GM21515 (cell line): ENCODE results near the gene GNG7.

Source experiments
- ATAC-seq: cut with Tn5 transposase; IDR thresholded peaks from one replicate; pipeline ENCODE4 v1.9.1; 2021; ENCODE audit not compliant: unreplicated experiment

Gene GNG7

DNA sequence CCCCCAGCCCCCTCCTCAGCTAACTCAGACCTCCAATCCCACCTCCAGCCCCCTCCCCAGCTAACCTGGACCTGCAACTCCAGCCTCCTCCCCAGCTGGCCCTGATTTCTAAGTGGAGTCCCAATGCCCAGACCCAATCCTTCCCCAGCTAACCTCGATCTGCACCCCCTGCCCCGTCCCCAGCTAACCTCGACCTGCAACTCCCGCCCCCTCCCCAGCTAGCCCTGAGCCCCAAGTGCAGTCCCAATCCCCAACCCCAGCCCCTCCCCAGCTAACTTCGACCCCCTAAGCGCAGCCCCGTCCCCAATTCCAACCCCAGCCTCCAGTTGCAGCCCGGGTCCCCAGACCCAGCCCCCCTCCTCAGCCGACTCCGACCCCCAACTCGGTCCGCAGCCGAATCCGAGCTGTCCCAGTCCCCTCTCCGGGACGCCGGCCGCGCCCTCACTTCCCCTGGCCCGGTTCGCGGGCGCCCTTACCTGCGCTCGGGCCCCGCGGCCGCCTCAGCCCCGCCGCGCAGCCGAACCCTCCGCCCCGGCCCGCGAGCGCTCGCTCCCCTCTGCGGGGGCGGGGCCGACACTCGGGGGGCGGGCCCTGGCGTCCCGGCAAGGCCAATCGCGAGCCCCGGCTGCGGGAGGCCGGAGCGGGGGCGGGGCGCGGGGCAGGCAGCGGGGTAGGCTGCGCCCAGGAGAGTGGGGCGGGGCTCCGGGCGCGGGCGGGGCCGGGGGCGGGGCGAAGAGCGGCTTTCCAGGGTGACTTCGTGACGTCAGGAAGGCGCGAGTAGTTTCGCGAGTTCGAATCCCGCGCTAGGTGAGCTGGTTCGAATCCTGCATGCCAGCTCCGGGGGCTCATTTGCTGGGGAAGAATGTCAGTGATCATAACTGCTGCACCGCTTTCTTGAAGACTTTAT is at the start of gene GNG7:
GNG7 (minus strand) TSS at position 525 of the 907 bp plus-strand sequence. CDS start 182,006 bp downstream, outside the sequence.
- ATAC-seq = peak; percentile 61

DNA sequence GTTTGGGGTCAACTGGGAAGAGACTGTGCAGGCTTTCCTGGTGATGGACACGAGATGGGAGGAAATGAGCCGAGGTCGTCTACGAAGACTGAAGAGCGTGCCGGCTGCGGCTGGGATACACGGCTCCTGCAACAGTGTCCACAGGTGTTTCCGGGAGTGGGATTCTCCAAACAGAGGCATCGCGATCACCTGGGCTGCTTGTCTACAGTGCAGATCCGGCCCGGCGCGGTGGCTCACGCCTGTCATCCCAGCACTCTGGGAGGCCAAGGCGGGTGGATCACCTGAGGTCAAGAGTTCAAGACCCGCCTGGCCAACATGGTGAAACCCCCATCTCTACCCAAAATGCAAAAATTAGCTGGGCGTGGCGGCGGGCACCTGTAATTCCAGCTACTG is 48.9 kb upstream of the GNG7 start:
- ATAC-seq = no peak

DNA sequence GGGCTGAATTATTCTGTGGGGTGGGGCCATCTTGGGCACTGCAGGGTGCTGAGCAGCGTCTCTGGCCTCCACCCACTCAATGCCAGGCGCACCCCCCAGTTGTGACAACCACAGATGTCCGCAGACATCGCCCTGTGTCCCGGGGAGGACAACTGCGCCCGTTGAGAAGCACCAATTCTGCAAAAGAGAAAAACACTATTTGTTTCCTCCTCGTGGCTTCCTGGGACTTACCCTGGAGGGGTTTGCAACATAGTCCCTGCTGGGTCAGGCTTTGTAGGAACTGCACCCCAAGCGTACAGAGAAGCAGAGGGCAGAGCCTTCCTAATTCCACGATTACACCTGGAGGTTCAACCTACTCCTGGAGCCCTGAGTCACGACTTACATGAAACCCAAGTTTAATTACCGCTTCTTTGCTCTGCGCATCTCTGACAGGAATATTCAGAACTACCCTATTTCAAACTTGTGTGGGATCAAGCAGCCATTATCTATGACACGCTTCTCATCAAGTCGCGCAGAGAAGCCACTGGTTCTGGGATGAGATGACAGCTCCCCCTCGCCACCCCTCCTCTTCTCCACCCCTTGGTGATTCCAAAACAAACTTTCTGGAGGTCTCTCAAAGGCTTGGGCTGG is 48.4 kb upstream of the GNG7 start:
- no peak for ATAC-seq

DNA sequence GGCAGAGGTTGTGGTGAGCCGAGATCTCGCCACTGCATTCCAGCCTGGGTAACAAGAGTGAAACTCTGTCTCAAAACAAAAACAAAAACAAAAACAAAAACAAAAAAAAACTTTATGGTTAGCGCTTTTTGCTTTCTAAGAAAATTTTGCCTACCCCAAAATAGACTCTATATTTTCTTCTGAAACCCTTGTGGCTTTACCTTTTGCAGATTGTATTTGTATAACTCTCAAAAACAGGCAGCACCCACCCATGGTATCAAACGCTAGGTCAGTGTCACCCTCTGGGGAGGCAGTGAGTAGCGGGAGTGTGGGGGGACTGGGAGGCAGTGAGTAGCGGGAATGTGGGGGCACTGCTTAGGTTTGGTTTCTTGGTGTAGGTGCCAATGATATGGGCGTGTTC is 44.9 kb upstream of the GNG7 start:
- ATAC-seq = no peak

DNA sequence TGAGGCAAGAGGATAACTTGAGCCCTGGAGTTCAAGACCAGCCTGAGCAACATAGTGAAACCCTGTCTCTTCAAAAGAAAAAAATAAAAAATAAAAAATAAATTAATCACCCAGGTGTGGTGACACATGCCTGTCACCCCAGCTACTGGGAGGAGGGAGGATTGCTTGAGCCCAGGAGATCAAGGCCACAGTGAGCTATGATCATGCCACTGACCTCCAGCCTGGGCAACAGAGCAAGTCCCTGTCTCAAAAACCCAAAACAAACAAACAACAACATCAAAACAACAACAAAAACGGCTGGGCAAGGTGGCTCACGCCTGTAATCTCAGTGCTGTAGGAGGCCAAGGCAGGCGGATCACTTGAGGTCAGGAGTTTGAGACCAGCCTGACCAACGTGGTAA is 41.6 kb upstream of the GNG7 start:
- ATAC-seq = no peak

DNA sequence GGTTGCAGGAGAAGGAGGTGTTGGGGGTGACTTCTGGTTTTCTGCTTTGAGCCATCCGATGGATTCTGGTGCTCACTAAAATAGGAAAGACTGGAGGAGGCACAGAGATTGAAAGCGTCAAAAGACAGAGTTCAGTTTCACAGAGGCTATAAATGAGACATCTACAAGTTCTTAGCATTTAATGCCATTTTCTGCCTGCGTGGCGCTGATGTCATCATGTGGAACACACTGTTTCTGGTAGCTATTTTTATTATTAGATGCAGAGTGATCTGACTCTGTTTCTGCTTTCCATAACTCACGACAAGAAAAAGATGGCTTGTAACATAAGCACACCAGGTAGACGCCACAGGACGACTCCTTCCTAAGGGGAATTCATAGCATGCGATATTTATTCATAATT is 40.6 kb upstream of the GNG7 start:
- ATAC-seq = no peak

DNA sequence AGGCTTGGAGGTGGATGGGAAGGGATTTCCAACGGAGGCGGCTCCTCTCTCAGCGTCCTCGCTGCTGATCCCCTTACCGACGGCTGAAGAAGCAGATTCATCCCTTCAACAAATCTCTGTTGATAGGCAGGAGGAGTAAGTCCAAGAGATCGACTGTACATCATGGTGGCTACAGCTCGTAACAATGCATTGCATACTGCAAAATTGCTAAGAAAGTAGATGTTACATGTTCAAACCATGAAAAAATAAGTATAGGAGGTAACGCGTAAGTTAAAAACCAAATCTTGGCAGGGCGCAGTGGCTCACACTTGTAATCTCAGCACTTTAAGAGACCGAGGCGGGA is 37.8 kb upstream of the GNG7 start:
- no peak for ATAC-seq

DNA sequence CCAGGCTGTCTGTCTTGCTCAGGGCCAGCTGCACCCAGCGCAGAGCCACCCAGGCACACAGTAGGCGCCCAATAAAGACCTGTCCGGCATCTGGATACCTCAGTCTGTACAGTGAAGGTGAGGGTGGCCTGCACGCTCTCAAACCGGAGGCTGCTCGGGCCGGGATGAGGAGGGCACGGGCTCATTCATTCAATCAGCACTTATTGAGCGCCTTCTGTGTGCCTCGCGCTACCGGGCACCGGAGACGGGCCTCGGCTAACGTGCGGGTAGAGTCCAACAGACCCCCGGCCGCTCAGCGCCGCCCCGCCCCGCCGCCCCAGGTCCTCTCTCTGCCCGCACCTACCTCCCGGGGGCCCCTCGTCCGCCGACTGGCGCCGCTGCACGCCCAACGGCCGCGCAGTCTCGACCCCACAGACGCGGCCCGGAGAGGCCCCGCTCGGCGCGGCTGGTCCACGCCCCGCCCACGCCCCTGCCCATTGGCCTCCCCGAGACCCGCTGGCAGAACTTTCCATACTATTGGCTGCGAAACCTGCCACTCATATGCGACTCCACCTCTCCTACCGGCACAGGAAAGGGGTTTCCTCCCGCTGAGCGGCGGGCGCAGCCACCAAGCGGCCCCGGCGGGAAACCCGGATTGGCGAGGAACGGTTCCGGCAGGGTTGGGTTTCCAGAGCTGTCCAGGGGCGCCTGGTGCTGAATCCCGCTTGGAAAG is 37.3 kb upstream of the GNG7 start, which contains the start of gene SLC39A3:
SLC39A3 (minus strand) TSS at position 416 of the 712 bp plus-strand sequence. CDS start 2,760 bp downstream, outside the sequence.
- ATAC-seq = peak; percentile 91

DNA sequence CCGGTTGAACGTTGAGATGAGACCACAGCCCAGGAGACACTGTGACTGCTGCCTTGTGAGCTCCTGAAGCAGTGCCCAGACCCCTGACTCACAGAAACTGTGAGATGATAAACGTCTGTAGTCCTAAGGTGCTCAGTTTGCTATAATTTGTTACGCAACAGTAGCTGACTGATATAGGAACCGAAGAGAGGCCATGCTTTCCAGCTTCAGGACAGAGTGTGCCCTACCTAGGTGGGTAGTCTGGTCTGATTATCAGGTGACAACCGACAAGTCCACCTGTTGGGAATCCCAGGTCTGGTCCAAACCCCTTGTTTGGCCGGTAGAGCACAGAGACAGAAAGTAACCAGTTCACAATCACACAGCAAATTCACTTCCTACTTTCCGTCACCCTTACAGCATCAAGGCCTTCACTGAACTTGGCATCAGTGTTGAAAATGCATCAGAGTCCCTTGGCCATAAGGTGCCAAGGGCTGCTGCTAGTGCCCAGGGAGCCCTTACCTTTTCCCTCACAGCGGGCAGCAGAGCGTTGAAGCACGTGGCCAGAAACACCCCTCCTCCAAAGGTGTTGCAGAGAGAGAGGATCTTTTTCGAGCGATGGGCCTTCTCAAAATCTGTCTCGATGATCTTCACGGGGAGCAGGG is 34.2 kb upstream of the GNG7 start:
- ATAC-seq = no peak

DNA sequence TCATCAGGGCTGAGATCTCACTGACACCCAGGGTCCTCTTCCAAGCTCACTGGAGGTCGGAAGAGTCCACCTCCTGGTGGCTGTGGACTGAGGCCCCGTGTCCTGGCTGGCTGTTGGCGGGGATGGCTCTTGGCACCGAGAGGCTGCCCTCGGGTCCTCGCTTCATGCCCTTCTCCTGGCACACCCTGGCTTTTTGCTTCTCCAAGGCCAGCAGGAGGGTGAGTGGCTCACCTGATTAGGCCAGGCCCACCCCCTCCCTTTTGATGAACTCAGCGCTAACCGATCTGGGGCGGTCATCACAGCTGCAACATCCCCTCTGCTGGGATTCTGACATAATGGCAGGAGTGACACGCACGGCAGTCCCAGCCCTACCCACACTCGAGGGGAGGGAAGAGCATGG is 32.9 kb upstream of the GNG7 start:
- ATAC-seq = no peak

DNA sequence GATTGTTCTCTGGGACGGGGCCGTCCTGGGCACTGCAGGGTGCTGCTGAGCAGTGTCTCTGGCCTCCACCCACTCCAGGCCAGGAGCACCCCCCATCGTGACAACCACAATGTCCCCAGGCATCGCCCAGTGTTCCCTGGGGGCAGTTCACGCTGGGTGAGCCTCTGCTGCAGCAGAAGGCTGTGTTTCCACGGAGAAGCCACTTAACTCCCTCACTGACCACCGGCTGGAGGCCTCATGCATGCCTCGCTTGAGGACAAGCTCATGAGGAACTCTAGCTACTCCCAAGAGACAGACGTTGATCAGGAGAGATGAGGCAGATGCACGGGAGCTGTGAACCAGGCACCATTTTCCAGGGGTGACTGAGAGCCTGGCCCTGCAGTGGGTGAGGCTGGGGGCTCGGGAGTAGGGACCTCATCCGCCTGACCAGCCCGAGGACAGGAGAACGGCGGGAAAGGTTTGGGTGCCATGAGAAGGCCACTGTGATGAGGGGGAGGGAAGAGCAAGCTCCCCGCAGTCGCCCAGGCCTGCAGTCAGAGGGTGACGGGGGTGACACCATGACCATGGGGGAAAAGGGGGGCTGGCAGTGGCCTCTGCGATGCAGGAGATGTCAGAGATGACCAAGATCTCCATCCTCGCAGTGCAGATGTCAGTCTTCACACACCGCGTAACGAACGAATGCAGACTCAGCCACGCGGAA is 32.2 kb upstream of the GNG7 start:
- ATAC-seq = no peak

DNA sequence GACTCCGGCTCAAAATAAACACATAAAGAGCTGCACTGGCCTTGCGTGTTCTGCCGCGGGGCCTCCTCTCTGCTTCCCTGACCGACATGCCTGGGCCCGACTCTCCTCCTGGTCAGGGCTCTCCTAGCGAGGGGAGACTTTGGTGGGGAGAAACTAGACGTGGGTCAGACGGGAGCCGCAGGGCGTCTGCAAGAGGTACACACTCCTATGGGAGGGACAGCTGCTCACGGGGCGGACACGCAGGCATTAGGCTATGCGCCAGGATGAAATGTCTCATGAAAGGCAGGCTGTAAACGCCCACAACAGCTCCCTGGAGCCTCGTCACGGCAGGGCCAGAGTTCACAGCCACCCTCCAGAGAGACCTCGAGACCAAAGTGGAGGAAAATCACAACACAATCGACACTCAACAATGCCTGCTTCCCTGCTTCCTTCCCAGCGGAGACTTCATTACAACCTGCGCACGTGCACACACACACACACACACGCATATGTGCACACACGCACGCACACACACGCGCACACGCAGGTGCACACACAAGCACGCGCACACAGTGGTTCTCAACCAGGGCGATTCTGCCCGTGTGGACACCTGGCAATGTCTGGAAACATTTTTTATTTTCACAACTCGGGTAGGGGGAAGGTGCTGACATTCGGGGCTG is 31.6 kb upstream of the GNG7 start:
- no peak for ATAC-seq

DNA sequence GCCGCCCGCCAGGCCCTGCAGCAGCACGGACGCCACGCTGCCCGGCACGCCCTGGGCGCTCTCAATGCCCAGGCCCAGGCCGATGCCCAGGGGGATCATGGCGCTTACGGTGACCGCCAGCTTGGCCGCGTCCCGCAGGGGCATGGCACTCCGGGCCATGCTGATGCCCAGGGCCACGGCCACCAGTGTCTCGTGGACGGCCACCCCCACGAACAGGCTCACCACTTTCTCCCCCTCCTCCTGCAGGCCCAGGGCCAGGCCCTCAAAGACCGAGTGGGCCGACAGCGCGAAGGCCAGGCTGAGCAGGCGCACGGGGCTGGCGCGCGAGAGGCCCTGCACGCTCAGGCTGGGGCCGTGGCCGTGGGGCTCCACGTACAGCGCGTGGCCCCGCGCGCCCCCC is 30.4 kb upstream of the GNG7 start:
- ATAC-seq = no peak

DNA sequence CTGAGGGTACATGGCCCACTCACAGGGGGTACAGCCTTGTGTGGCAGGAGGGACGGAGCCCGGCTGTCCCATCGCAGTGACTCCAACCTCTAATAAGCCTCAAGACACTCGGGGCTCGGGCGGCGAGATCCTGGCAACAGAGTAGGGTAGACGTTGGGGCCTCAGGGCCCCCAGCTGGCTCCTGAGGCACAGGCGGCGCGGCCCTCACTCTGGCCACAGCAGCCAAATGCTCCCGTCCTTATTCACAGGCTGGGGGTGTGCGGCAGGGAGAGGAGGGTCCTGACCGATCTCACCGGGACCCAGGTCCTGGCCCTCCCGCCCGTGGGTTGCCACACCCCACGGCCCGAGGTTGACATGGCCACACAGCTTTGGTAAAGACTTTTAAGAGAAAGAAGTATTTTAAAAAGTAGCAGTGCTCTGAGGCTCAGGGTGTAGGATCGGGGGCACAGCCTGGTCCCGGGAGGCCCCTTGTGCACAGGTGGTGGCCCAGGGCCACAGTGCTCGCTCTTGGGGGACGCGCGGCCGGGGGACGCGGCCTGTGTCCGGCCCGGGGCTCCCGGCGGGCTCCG is 29.7 kb upstream of the GNG7 start:
- no peak for ATAC-seq

DNA sequence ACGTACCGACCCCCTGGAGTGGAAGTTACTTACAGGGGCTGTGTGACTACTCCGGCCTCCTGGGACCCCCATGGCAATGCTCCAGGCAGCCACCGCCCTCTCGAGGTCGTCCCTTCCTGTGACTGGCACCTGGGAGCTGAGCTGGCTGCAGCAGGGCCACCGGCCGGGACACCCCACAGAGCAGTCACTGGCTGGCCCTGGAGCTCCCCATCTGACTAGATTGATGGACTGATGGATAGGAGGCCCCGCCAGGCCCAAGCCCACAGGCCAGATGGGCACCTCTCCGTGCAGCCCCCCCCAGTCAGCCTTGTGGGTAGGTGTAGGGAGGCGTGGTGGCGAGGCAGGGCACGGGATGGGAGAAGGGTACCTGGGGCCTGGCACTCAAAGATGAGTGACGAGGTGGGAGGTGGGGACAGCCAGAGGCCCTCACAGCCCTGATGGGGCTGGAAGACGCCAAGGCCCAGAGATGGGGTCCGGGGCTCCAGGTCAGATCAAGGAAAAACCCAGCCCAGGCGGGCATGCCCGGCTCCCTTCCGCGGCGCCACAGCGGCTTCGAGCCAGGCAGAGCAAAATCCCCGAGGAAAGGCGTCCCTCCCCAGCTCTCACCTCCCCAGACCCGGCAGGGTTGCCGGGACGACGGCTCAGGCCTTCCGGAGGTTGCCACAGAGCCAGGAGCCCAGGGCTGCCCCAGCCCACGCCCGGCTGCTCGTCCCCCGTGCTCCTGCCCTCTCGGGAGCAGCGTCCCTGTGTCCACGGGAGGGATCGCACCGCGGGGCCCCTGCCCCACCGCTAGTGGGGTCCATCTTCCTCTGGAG is 28.9 kb upstream of the GNG7 start:
- ATAC-seq = no peak

DNA sequence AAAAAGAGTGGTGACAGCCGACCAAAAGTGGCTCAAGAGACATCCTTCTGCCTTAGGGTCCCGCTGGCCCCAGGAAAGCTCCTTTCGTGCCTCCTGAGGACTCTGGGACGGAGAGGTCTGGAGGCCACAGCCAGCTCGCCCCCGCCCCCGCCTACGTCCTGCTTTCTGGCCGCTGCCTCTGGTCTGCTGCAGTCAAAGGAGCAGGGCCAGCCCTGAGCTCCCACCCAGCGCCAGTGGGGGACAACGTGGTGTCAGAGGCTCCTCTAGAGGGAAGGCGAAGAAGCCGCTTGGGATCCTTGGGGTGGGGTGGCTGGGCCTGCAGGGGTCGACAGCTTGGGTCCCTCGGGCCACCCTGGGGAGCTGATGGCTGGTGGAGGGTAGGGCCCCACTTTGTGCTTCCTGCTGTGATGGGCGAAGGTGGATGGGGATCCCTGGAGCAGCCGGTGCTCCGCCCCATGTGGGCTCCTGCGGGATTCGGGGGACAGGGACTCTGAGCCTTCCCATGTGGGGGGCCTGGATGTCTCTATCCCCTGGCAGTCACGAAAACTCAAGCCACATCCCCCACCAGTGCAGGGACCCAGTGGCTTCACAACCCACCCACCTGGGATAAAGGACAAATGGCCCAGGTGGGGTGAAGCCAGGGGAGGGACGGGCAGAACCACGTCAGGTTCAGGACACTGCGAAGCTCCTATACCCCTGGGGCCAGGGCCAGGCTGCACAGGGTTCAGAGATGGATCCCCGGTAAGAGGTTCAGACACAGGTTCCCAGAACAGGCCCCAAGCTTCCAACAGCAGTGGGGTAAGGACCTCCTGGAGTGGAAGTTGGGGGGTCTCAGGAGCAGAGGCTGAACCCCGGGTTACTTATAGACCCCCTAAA is 27.7 kb upstream of the GNG7 start:
- no peak for ATAC-seq

DNA sequence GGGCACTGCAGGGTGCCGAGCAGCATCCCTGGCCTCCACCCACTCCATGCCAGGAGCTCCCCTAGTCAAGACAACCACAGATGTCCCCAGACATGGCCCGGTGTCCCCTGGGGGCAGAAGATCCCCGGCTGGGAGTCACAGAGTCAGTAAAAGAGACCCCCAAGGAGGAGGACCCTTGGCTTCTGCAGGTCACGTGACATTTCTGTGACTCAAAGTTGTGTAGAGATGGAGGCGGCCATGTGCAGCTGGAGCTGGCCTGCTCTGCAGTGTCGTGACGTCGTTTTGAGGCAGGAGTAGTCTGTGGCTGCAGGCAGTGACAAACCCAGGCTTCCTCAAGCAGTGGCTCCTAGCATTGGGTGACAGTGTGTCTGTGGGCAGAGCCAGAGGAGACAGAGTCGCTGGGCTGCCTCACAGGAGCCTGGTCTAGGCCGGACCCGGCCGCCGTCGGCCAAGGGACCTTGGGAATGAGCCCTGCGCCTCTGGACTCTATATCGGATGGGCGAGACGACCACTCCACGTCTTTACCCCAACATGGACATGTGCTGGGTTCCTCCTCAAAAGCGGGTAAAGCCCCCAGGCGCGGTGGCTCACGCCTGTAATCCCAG is 26.4 kb upstream of the GNG7 start:
- no peak for ATAC-seq

DNA sequence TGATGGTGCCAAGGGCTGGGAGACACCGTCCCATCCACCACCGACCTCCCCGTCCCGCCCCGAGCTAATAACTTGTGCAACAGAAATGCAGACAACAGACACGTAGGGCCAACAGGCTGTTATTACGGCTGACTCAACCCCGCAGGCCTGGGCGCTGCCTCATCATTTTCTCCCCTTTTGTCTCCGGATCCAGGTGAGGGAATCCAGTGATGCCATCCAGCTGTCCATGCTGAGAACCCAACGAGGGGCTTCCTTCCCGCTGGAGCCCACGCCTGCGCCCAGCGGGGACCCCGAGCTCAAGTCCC is 25.1 kb upstream of the GNG7 start:
- ATAC-seq = no peak
